ENCODE data around the gene LCN6.

The LCN6 gene

GRCh38 chr9:136728080-136728547 is 20.2 kb downstream of the LCN6 start:
- Histone ChIP-seq H3K9ac (ENCODE audit: low read depth, low read length, poor library complexity, severe bottlenecking) (peak overlapping the region; percentile 95), H3K27me3 (ENCODE audit: insufficient read depth, low read length, poor library complexity, severe bottlenecking) (no peaks in the 10 kb centered on the region), H3K79me2 (ENCODE audit: insufficient read depth, low read length) (peaks cover 52% of the 10 kb centered on the region), H3K9me2 (replicated peaks; ENCODE audit: low read depth, low read length) (no peaks in the 10 kb centered on the region), H2AFZ (ENCODE audit: low read length) (peak overlapping the region; percentile 93), H3F3A (ENCODE audit: low read depth) (no peaks in the 10 kb centered on the region), H4K20me1 (ENCODE audit: insufficient read depth, low read length, poor library complexity, severe bottlenecking) (peaks cover 44% of the 10 kb centered on the region), H3K4me1 (ENCODE audit: insufficient read depth, low read length, poor library complexity, severe bottlenecking) (peaks cover 25% of the 10 kb centered on the region), H3K4me2 (ENCODE audit: low read depth, low read length, poor library complexity, severe bottlenecking) (peak overlapping the region; percentile 92), H3K9me3 (ENCODE audit: insufficient read depth, low read depth, low read length) (no peaks in the 10 kb centered on the region), H3K36me3 (ENCODE audit: insufficient read depth, low read length) (peaks cover 30% of the 10 kb centered on the region; the same call in 1 of the 2 replicates), H3K4me3 (ENCODE audit: low read length, poor library complexity, severe bottlenecking) (peak overlapping the region; percentile 85)
- TF ChIP-seq, protein P1, sequence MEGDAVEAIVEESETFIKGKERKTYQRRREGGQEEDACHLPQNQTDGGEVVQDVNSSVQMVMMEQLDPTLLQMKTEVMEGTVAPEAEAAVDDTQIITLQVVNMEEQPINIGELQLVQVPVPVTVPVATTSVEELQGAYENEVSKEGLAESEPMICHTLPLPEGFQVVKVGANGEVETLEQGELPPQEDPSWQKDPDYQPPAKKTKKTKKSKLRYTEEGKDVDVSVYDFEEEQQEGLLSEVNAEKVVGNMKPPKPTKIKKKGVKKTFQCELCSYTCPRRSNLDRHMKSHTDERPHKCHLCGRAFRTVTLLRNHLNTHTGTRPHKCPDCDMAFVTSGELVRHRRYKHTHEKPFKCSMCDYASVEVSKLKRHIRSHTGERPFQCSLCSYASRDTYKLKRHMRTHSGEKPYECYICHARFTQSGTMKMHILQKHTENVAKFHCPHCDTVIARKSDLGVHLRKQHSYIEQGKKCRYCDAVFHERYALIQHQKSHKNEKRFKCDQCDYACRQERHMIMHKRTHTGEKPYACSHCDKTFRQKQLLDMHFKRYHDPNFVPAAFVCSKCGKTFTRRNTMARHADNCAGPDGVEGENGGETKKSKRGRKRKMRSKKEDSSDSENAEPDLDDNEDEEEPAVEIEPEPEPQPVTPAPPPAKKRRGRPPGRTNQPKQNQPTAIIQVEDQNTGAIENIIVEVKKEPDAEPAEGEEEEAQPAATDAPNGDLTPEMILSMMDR (conservative IDR thresholded peaks at IDR 0.05; ENCODE audit: low read length), result peak; percentile 70
- no peak for TF ChIP-seq EZH2phosphoT487 (IDR thresholded peaks at IDR 0.05; ENCODE audit: borderline replicate concordance)

DNA sequence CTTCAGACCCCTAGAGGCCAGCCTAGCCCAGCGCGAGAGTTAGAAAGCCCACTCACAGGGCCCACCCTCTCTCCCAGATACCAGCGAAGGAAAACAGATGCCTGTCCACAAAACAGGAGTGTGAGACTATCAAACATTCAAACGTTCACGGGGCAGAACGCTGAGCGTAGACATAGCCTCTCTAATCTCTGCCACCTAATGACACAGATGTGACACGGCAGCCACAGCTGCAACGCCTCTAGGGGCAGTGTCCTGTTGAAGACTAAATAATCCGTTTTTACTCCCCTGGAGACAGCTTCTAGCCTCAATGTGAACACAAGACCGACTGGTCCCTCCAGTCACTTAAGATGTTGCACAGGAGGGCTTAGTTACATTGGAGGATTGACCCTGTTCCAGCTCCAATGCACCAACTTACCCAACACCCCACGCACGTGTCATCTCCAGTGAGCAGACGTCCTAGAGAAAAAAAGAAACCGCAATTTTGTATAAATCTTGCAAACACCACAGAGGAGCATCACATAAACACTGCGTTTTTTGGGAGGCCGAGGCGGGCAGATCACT is 21.6 kb downstream of the LCN6 start:
- Histone ChIP-seq H3K9me2 (replicated peaks; ENCODE audit: low read depth, low read length) (no peaks in the 10 kb centered on the region), H3K27me3 (ENCODE audit: insufficient read depth, low read length, poor library complexity, severe bottlenecking) (no peaks in the 10 kb centered on the region), H2AFZ (ENCODE audit: low read length) (no peak overlapping the region), H3K36me3 (ENCODE audit: insufficient read depth, low read length) (peaks cover 31% of the 10 kb centered on the region; the same call in 1 of the 2 replicates), H3K4me3 (ENCODE audit: low read length, poor library complexity, severe bottlenecking) (peak overlapping the region; percentile 85), H3K9me3 (ENCODE audit: insufficient read depth, low read depth, low read length) (no peaks in the 10 kb centered on the region), H3F3A (ENCODE audit: low read depth) (no peaks in the 10 kb centered on the region), H3K4me2 (ENCODE audit: low read depth, low read length, poor library complexity, severe bottlenecking) (peak overlapping the region; percentile 92), H3K4me1 (ENCODE audit: insufficient read depth, low read length, poor library complexity, severe bottlenecking) (peaks cover 25% of the 10 kb centered on the region), H3K9ac (ENCODE audit: low read depth, low read length, poor library complexity, severe bottlenecking) (peak overlapping the region; percentile 95), H4K20me1 (ENCODE audit: insufficient read depth, low read length, poor library complexity, severe bottlenecking) (peaks cover 44% of the 10 kb centered on the region), H3K79me2 (ENCODE audit: insufficient read depth, low read length) (peaks cover 52% of the 10 kb centered on the region)
- TF ChIP-seq EZH2phosphoT487 (IDR thresholded peaks at IDR 0.05; ENCODE audit: borderline replicate concordance), result no peak
- TF ChIP-seq, protein P1 (conservative IDR thresholded peaks at IDR 0.05; ENCODE audit: low read length), result peak; percentile 77

GRCh38 chr9:136726118-136726517 is 22.2 kb downstream of the LCN6 start:
- H3K9ac ChIP-seq (ENCODE audit: low read depth, low read length, poor library complexity, severe bottlenecking), result peak overlapping the region; percentile 95
- peaks cover 31% of the 10 kb centered on the region; the same call in 1 of the 2 replicates for H3K36me3 ChIP-seq (ENCODE audit: insufficient read depth, low read length)
- TF ChIP-seq, protein P1 (conservative IDR thresholded peaks at IDR 0.05; ENCODE audit: low read length), result no peak
- no peak for TF ChIP-seq EZH2phosphoT487 (IDR thresholded peaks at IDR 0.05; ENCODE audit: borderline replicate concordance)
- peak overlapping the region; percentile 85 for H3K4me3 ChIP-seq (ENCODE audit: low read length, poor library complexity, severe bottlenecking)
- H3K79me2 ChIP-seq (ENCODE audit: insufficient read depth, low read length), result peaks cover 52% of the 10 kb centered on the region
- H3K27me3 ChIP-seq (ENCODE audit: insufficient read depth, low read length, poor library complexity, severe bottlenecking), result no peaks in the 10 kb centered on the region
- H3K4me2 ChIP-seq (ENCODE audit: low read depth, low read length, poor library complexity, severe bottlenecking), result peak overlapping the region; percentile 92
- no peak overlapping the region for H2AFZ ChIP-seq (ENCODE audit: low read length)
- H3K9me3 ChIP-seq (ENCODE audit: insufficient read depth, low read depth, low read length), result no peaks in the 10 kb centered on the region
- peaks cover 25% of the 10 kb centered on the region for H3K4me1 ChIP-seq (ENCODE audit: insufficient read depth, low read length, poor library complexity, severe bottlenecking)
- H3F3A ChIP-seq (ENCODE audit: low read depth), result no peaks in the 10 kb centered on the region
- no peaks in the 10 kb centered on the region for H3K9me2 ChIP-seq (replicated peaks; ENCODE audit: low read depth, low read length)
- peaks cover 44% of the 10 kb centered on the region for H4K20me1 ChIP-seq (ENCODE audit: insufficient read depth, low read length, poor library complexity, severe bottlenecking)

Measured in Loucy (cell line).